ENCODE data around the gene C1orf167.

Gene C1orf167

GRCh38 chr1:11825131-11825530, 63.1 kb downstream of the C1orf167 start:
- no peak for ATAC-seq
- TF ChIP-seq ISL1 (CRISPR knock-in tag; IDR thresholded peaks at IDR 0.05): no peak

- TF ChIP-seq ZC3H10 (CRISPR knock-in tag; IDR thresholded peaks at IDR 0.05) (no peak), RARB (CRISPR knock-in tag; IDR thresholded peaks at IDR 0.05) (no peak), CSDC2 (CRISPR knock-in tag; IDR thresholded peaks at IDR 0.05) (no peak), TCF4 (CRISPR knock-in tag; IDR thresholded peaks at IDR 0.05; ENCODE audit: borderline replicate concordance) (no peak), CREB5 (CRISPR knock-in tag; IDR thresholded peaks at IDR 0.05; ENCODE audit: low read depth) (no peak), TSHZ2 (CRISPR knock-in tag; IDR thresholded peaks at IDR 0.05) (no peak), BACH2 (CRISPR knock-in tag; IDR thresholded peaks at IDR 0.05; ENCODE audit: borderline replicate concordance) (no peak), PPARA (CRISPR knock-in tag; IDR thresholded peaks at IDR 0.05; ENCODE audit: borderline replicate concordance) (no peak), ZNF70 (CRISPR knock-in tag; IDR thresholded peaks at IDR 0.05) (no peak), ZNF8 (CRISPR knock-in tag; IDR thresholded peaks at IDR 0.05) (no peak), ZNF565 (CRISPR knock-in tag; conservative IDR thresholded peaks at IDR 0.05; ENCODE audit: low read depth) (no peak), SNAI2 (CRISPR knock-in tag; IDR thresholded peaks at IDR 0.05) (no peak), ARNTL (CRISPR knock-in tag; IDR thresholded peaks at IDR 0.05; ENCODE audit: borderline replicate concordance, low read depth) (no peak), ISL1 (CRISPR knock-in tag; IDR thresholded peaks at IDR 0.05) (no peak), TOX (CRISPR knock-in tag; IDR thresholded peaks at IDR 0.05; ENCODE audit: borderline replicate concordance) (no peak), OSR1 (CRISPR knock-in tag; IDR thresholded peaks at IDR 0.05) (no peak), ZFP30 (CRISPR knock-in tag; IDR thresholded peaks at IDR 0.05) (no peak), ZFP3 (CRISPR knock-in tag; IDR thresholded peaks at IDR 0.05) (no peak), POU6F1 (CRISPR knock-in tag; IDR thresholded peaks at IDR 0.05; ENCODE audit: borderline replicate concordance, low read depth) (no peak)
- no peak for ATAC-seq
Observed at GRCh38 chr1:11826946-11827345, 65.0 kb downstream of the C1orf167 start.

- ATAC-seq: no peak
- TF ChIP-seq PPARA (CRISPR knock-in tag; IDR thresholded peaks at IDR 0.05; ENCODE audit: borderline replicate concordance) (no peak), ARNTL (CRISPR knock-in tag; IDR thresholded peaks at IDR 0.05; ENCODE audit: borderline replicate concordance, low read depth) (no peak), CSRNP3 (CRISPR knock-in tag; IDR thresholded peaks at IDR 0.05) (no peak), ESRRG (CRISPR knock-in tag; IDR thresholded peaks at IDR 0.05) (no peak), CREB5 (CRISPR knock-in tag; IDR thresholded peaks at IDR 0.05; ENCODE audit: low read depth) (no peak), RARB (CRISPR knock-in tag; IDR thresholded peaks at IDR 0.05) (no peak), TSHZ2 (CRISPR knock-in tag; IDR thresholded peaks at IDR 0.05) (no peak), ZFP30 (CRISPR knock-in tag; IDR thresholded peaks at IDR 0.05) (no peak), SNAI2 (CRISPR knock-in tag; IDR thresholded peaks at IDR 0.05) (no peak), ISL1 (CRISPR knock-in tag; IDR thresholded peaks at IDR 0.05) (no peak), BACH2 (CRISPR knock-in tag; IDR thresholded peaks at IDR 0.05; ENCODE audit: borderline replicate concordance) (no peak), ZC3H10 (CRISPR knock-in tag; IDR thresholded peaks at IDR 0.05) (no peak), CSDC2 (CRISPR knock-in tag; IDR thresholded peaks at IDR 0.05) (no peak), OSR1 (CRISPR knock-in tag; IDR thresholded peaks at IDR 0.05) (no peak), ZNF8 (CRISPR knock-in tag; IDR thresholded peaks at IDR 0.05) (no peak), ZFP3 (CRISPR knock-in tag; IDR thresholded peaks at IDR 0.05) (no peak), ZNF565 (CRISPR knock-in tag; conservative IDR thresholded peaks at IDR 0.05; ENCODE audit: low read depth) (no peak), TOX (CRISPR knock-in tag; IDR thresholded peaks at IDR 0.05; ENCODE audit: borderline replicate concordance) (no peak), ZNF70 (CRISPR knock-in tag; IDR thresholded peaks at IDR 0.05) (no peak)
Observed at GRCh38 chr1:11828511-11828910, 66.5 kb downstream of the C1orf167 start.

Data from SK-N-SH treated with all-trans-retinoic acid at 6 μM for 48 hours (cell line).